ENCODE results near the gene NFASC.
A peak's percentile ranks its signal among the peaks of the same experiment; 100 is the strongest.

The NFASC gene

DNA sequence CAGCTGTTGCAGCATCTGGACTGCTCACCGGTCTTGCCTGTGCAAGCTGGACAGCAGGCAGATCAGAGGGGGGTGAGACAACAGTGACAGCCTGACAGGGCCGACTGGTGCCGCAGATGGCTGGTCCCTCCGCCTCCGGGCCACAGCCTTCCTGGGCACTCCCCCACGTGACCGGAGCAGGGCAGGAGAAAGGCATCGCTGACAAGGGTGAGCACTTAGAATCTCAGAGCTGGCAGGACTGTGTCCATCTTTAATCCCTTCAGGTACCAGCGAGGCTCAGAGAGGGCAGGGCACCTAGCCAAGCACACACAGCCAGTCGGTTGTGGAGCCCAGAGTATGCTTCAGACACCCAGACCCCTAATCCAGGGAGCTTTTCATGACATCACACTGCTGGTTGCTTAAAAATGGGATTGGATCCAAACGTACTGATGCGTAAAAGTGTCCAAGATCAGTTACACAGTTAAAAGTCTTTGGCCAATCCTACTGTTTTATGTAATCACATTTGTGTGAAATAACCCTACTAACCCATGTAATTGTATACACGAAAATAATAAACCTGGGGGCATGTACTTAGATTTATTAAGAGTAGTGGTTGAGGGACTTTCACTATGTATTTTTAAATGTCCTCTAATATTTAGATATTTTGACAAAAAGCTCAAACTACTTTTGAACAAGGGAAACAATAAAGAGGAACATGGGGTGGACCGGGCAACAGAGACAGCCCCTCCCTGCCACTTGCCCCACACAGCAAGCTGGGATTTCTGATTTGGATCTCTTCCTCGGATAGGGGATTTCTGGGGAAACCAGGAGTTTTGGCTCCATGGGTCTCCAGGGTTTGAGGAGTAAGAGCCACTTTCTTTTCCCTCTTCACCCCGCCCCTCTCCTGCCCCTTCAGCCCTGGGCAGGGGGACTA is 171.6 kb downstream of the NFASC start:
- DNase-seq (ENCODE audit: low read depth), result no peak

DNA sequence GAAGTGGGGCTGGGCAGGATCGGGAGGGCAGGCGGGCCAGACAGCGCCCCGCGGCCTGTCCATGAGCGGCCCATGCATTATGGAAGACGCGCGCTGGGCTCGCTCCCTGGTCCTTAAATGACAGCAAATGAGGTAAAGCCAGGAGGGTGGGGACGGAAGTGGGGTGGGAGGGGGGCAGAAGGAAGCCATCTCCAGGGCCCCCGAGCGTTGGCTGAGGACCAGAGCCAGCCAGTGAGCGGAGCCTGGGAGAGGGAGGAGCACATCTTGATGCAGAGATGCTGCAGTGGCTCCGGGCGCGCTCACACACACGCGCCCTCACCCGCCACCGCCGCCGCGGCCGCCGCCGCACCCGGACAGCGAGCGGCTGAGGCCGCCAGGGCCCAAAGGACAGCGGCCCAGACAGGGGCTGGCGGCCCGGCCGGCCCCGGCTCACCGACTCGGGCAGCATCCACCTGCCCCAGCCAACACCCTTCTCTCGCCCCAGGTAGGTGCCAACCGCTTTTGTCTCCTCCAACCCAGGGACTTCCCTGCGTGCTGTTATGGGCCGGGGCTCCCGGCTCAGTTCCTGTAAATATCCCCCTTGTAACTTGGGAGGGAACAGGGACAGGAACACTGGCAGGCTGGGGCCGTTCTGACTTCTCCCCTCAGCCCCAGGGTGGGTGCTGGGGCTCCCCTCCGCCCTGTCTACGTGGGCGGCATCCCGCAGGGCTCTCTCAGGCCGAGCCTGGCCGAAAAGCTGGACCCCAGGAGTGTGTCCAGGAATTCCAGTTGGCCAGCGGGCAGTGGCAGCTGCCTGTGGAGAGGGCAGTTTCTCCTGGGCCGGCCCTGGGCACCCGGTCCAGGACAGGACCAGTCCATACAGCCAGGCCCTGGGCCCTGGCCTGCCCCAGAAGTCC is 172.5 kb downstream of the NFASC start, which contains the start of gene CNTN2:
TSS of gene CNTN2 (plus strand) at position 302 of the 896 bp plus-strand sequence. CDS start 9,974 bp downstream, outside the sequence.
- no peak for DNase-seq (ENCODE audit: low read depth)

DNA sequence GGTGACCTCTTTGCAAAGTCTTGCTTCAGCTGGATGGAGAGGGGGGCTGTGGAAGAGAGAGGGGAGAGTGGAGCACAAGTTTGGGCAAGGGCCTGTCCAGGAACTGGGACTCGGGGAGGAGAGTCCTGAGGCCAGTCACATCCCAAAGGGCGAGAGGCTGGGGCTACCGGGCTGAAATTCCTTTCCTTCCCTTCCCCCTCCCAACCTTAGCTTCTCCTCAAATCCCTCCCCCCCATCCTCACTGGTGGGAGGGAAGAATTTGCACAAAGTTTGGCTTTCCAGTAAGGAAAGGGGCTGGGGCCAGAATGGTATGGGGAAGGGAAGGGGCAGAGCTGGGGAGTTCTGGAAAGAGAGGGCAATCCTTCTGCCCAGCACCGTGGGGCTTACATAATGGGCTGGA is 173.2 kb downstream of the NFASC start:
- DNase-seq (ENCODE audit: low read depth), result no peak

DNA sequence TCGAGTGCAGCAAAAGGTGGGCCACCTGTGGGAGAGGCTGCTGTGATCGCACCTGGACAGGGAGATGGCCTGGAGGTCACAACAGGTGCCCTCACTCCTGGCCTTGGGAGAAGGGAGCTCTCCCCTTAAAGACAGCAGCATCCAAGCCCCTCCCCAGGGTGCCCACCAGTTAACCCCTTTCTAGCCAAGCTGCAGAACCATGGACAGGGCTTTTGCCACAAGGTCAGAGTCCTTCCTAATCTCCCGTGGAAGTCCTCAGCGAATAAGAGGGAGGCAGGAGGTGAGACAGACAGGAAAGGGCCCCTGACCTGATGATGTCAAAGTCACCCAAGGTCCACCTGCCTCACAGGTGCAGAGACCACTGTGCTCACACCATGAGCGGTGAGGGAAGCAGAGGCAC is 174.1 kb downstream of the NFASC start:
- no peak for DNase-seq (ENCODE audit: low read depth)

DNA sequence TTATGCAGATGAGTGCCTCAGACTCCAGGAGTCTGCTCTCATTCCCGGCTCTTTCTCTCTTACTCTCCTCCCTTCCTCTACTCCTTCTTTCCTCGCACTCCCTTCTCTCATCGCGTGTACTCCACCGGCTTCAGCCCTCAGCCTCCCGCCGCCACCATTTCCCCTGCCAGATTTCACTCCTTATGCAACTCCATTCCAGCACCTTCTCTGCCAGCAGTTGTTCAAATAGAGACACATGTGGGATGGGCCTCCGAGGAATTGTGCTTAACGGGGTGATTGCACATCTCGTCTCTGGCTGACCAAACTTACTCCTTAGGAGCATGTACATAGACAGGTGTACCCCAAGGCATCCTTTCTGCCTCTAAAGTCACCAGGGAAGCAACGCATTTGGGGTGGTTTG is 174.5 kb downstream of the NFASC start:
- no peak for DNase-seq (ENCODE audit: low read depth)

DNA sequence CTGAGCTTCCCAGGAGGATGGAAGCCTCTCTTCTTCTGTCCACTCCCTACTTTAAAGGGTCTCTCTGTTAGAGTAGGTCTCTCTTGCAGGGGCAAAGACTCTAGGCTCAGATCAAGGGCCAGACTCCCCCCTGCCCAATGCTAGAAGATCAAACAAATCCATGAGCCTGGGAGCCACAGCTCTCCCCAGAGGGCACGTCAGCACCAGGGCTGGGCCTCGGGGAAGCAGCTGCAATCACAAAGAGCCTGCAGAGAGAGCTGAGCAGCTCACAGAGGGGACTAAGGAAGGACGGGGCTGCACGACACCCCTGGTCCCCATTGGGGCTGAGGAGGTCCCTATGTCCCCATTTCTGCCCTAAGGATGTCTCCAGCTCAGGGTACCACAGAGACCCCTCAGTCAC is 176.2 kb downstream of the NFASC start:
- DNase-seq (ENCODE audit: low read depth), result no peak

DNA sequence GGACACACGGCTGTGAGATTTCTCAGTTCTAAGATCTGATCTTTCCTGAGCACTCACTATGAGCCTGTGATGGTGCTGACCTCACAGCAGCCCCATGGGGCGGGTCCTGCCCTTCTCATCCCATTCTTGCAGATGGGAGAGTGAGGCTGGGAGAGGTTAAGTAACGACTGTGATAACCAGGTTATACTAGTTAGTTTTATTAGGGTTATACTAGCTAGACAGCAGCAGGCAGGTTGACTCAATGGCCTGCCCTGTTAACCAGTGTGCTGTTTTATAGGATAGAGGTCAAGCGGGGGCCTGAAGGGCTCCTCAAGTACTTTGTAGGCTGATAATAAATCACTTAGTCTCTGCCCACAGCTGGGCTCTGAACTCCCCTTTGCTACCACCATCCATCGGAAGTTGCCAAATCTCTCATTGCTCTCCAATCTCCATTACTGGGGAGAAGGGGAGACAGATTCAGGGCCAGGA is 177.1 kb downstream of the NFASC start:
- DNase-seq (ENCODE audit: low read depth), result no peak

DNA sequence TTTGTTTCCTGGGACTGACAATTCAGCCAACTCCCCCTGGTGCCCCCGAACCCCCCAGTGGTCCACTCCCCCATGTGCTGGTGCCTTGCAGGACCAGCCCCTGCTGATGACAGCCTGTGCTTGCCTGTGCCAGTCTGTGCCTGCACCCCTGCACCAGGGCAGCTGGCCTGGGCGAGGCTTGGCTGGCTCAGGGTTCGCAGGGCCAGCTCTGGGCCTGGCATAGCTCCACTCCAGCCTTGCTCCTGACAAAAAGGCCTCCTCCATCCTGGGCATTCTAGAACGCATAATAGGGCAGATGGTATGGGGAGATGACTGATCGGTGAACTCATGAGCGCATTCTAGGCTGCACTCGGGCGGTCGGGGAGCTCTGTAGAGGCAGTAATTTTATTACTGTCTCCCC is 177.7 kb downstream of the NFASC start:
- no peak for DNase-seq (ENCODE audit: low read depth)

DNA sequence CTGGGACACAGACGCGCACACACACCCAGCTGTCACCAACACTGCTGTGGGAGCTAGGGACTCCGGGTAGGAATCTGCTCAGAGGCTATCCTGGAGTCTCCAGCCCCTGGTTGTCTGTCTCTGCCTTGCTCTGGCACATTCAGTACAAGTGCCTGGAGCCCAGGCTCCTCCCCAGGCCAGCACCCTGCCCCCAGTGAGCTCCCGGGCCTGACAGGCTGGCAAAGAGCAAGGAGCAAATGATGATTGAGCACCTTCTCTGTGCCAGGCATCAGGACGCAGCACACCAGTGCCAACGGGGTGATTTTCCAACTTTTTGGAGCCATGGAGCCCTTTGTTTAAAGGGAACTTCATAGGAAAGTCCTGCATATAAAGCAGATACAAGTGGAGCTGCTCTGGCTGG is 178.8 kb downstream of the NFASC start:
- DNase-seq (ENCODE audit: low read depth), result no peak

DNA sequence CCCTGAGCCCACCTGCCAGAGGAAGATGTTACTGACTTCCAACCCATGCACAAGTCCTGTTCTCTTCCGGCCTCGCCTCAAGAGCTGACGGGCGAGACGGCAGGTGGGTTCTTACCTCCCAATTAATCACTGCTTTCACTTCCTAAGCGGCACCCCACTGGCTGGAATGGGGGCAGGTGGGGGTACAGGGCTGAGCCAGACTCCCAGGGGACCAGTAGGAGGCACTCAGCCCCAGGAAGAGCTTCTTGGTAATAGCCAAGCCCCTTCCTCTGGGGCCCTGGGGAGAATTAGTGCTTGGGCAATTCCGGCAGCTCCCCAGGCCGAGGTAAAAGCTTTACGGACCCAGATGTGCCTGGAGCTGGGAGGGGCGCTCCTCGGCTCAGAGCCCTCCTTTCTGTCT is 182.0 kb downstream of the NFASC start:
- DNase-seq (ENCODE audit: low read depth), result no peak

DNA sequence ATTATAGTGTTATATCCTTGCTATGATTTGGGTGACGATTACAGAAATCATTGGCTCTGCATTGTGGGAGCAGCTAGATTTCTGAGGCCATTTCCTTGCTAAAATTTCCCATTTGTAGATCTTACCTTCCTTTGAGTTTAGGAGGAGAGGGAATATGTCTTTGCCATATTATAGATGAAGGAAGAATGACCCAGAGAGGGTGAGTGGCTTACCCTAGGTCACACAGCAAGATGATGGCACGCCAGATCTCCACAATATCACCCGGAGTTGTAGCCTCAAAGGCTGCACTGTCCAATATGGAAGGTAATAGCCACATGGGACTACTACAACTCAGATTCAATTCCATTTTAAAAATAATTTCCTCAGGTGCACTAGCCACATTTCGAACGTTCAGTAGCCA is 182.6 kb downstream of the NFASC start:
- no peak for DNase-seq (ENCODE audit: low read depth)

DNA sequence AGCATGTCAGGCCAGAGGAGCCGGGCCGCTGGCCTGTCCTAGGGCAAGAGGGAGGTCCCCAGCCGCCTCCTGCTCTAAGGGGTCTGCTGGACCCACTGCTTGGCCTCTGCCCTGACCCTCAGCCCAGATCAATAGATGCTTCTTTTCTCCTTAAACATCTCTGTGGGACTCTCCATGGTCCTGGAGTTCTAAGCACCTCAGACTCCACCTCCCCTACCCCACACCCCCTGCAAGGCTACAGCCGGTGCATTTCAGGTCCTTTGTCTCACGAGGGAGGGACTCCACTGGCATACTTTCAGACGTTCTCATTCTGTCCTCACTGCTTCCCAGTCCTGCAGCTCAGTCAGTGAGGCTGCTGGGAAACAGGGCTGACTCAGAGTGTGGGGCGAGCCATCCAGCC is 183.4 kb downstream of the NFASC start:
- DNase-seq (ENCODE audit: low read depth), result no peak

DNA sequence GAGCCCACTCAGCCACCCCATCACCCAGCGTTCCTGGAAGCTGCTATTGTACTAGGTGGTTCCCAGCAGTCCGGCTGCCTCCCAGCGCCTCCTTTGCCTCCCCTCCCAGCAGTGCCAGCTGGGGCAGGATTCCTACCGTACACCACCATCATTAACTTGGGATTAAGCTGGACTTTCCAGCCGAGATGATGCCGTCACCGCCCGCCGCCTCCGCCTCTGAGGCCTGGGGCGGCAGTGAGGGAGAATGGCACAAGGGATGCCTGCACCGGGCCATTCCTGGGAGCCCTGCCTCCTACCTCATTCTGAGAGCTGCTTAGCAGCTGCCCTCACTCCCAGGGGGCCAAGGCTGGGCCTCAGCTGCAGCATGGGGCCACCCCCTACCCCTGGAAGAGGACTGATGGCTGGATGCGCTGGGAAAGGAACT is 185.5 kb downstream of the NFASC start:
- no peak for DNase-seq (ENCODE audit: low read depth)

DNA sequence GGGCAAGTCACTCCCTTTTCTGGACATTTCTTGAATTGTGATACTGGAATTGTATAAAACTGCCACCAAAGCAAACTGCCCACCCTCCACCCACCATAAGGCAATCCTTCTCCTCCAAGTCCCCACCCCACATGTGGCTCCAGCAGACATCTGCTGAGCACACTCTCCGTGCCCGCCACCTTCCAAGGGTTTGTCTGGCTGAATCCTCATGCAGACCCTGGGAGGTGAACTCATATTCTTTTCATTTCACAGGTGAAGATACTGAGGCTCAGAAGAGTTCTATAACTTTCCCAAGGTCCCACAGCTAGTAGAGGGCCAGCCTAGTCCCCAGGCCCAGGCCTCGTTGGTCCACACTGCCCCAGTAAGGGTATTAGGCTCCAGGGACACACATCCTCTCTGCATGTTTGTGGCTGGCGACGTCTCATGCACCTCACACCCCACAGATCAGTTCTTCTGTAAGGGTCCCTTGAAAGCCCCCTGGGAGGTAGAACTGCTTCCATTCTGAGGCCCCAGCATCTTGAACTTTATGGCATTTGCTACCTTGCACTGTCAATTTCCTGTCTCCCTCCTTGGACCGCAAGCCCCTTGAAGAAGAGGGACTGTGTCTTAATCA is 186.4 kb downstream of the NFASC start:
- no peak for DNase-seq (ENCODE audit: low read depth)

DNA sequence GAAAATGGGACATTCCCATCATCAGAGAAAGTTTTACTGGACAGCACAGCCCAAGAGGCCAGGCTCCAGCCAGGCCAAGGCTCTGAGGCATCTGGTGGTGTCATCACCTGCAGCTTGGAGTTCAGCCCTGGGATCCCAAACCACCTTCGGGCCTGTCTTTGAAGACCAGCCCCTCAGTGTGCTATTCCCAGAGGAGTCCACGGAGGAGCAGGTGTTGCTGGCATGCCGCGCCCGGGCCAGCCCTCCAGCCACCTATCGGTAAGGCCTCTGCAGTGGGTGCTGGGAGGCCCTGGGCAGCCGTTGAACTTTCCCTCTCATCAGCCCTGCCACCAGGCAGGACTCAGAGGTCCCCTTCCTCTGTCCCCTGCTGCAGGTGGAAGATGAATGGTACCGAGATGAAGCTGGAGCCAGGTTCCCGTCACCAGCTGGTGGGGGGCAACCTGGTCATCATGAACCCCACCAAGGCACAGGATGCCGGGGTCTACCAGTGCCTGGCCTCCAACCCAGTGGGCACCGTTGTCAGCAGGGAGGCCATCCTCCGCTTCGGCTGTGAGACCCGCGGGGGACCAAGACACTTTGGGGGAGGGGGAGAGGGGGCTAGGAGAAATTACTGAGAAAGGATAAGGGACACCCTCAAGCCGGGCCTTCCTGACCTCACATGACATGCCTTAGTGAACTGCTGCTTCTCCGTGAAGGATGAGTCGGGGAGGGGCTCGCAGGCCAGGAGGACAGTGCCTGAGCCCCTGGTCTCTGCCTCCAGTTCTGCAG is 187.3 kb downstream of the NFASC start:
- no peak for DNase-seq (ENCODE audit: low read depth)

DNA sequence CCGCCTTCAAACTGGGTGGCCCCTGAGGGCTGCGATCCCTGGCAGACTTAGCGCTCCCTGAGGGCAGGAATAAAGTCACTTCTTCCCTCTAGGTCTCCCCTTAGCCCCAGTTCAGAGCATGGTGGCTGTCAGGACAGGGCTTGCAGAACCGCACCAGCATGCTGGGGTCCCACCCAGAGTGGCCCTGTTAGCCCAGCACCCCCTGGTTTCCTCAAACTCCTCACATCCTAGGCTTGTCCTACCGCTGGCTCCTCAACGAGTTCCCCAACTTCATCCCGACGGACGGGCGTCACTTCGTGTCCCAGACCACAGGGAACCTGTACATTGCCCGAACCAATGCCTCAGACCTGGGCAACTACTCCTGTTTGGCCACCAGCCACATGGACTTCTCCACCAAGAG is 188.2 kb downstream of the NFASC start:
- DNase-seq (ENCODE audit: low read depth), result no peak

DNA sequence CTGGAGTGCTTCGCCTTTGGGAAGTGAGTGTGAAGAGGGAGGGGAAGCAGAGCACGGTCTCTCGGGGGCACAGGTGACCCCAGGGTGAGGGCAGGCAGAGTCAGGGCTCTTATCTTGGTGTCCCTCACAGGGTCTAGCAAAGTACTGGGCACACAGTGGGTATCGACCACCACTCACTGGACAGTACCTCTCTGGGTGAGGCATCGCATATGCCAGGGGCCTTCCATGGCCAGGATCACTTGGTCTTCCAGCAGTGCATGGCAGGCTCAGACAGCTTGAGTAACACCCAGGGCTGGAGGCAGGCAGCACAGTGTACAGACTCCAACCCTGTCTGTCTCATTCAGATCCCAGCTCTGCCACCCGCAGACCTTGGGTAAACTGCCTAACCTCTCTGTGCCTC is 189.0 kb downstream of the NFASC start:
- no peak for DNase-seq (ENCODE audit: low read depth)

DNA sequence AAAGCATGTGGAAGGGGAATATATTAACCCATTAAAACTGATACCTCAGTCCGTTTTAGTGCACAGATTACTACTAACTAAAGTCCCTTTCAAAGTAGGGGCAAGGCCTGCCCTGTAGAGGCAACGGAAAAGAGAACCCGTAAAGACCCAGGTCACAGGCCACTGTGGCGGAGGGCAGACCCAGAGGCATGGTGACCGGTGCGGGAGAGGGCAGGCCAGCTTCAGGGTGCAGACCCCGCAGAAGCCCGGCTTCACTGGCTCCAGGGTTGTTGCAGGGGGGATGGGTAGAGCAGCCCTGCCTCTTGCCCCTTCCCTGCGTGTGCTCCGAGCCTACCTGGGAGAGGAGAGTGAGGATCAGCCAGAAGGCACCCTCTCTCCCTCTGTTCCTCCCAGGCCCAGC is 190.1 kb downstream of the NFASC start:
- DNase-seq (ENCODE audit: low read depth), result no peak

DNA sequence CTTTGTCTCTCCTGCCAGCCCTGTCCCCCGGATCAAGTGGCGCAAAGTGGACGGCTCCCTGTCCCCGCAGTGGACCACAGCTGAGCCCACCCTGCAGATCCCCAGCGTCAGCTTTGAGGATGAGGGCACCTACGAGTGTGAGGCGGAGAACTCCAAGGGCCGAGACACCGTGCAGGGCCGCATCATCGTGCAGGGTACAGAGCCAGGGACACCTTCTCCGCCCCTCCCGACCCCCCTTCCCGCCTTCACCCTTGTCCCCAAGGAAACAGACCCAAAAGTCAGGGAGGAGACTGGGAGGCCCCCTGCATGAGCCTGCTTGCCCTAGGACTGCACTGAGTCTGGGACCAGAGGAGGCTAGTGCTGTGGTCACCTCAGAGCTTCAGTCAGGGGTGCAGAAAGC is 190.6 kb downstream of the NFASC start:
- DNase-seq (ENCODE audit: low read depth), result no peak

DNA sequence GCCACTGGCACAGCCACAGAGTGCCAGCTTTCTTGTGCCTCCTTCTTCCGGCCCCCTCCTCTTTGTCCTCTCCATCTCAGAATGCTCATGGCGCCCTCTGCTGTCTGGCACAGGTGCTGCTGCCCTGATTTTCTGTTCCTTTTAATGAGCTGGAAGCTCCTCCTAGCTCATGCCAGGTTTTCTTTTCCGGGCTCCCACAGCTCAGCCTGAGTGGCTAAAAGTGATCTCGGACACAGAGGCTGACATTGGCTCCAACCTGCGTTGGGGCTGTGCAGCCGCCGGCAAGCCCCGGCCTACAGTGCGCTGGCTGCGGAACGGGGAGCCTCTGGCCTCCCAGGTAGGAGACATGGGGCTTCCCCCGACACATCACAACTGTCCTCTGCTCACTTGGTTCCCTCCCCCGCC is 191.0 kb downstream of the NFASC start:
- DNase-seq (ENCODE audit: low read depth), result peak; percentile 51

DNA sequence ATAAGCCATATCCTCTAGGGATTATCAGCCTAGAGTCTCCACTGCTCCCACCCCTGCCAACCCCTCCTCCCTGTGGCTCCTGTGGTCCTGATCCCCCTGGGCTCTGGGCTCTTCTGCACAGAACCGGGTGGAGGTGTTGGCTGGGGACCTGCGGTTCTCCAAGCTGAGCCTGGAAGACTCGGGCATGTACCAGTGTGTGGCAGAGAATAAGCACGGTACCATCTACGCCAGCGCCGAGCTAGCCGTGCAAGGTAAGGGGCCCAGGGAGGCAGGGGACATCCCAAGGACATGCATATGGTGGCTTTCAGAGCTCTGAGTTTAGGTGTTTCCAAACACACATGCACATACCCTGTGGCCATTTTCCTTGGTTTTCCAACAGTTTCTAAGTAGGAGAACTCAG is 191.7 kb downstream of the NFASC start:
- no peak for DNase-seq (ENCODE audit: low read depth)

DNA sequence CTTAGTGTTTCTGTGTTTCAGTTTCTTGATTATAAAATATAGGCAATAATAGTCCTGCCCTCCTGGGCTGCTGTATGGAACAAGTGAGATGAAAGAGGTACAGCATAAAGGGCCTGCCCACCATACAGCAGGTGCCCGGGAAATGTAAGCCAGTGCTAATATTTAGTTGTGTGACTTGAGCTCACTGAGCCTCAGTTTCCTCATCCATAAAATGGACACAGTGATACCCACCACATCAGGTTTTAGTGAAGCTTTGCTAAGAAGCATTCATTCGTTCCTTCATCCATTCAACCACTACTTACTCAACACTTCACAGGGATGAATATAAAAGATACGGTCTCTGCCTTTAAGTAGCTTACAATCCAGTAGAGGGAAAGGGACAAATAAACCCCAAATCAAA is 192.2 kb downstream of the NFASC start:
- no peak for DNase-seq (ENCODE audit: low read depth)

All from T follicular helper cell (primary cell).